ENCODE measurements around the gene SPATA33.

- TF ChIP-seq CTCF (IDR thresholded peaks at IDR 0.05; ENCODE audit: low read depth, low read length): no peak
- no peak for TF ChIP-seq EZH2phosphoT487 (IDR thresholded peaks at IDR 0.05; ENCODE audit: low read depth)
Measured at GRCh38 chr16:89639385-89639784, 18.3 kb upstream of the SPATA33 start.

All from OCI-LY3 (cell line).